ENCODE measurements around the gene PGAP1. TPM values are rescaled to one million over a fixed set of nuclear protein-coding genes. Genes with fewer than 3 reads are reported as not detected.

Gene PGAP1
- total RNA-seq, 1 donor from 2014 or later: 1.9 TPM

GRCh38 chr2:196900843-196901242 lies 25.7 kb downstream of the PGAP1 start:
- no peaks in the 10 kb centered on the region for H3K27me3 Mint-ChIP-seq
- DNase-seq (no peak), ATAC-seq (ENCODE audit: low read depth) (no peak)
- no peaks in the 10 kb centered on the region for H3K4me1 Mint-ChIP-seq
- intact Hi-C loops (cut with micrococcal nuclease): no loop called here
- no peaks in the 10 kb centered on the region for H3K36me3 Mint-ChIP-seq (ENCODE audit: low read depth)
- H3K27ac Mint-ChIP-seq: no peak overlapping the region
- no peaks in the 10 kb centered on the region for H3K9me3 Mint-ChIP-seq
- POLR2A ChIA-PET: no interaction called here
- CTCF ChIA-PET: no interaction called here
- H3K4me3 Mint-ChIP-seq: no peak overlapping the region
- TF ChIP-seq, protein P1, sequence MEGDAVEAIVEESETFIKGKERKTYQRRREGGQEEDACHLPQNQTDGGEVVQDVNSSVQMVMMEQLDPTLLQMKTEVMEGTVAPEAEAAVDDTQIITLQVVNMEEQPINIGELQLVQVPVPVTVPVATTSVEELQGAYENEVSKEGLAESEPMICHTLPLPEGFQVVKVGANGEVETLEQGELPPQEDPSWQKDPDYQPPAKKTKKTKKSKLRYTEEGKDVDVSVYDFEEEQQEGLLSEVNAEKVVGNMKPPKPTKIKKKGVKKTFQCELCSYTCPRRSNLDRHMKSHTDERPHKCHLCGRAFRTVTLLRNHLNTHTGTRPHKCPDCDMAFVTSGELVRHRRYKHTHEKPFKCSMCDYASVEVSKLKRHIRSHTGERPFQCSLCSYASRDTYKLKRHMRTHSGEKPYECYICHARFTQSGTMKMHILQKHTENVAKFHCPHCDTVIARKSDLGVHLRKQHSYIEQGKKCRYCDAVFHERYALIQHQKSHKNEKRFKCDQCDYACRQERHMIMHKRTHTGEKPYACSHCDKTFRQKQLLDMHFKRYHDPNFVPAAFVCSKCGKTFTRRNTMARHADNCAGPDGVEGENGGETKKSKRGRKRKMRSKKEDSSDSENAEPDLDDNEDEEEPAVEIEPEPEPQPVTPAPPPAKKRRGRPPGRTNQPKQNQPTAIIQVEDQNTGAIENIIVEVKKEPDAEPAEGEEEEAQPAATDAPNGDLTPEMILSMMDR (IDR thresholded peaks at IDR 0.05): no peak

DNA sequence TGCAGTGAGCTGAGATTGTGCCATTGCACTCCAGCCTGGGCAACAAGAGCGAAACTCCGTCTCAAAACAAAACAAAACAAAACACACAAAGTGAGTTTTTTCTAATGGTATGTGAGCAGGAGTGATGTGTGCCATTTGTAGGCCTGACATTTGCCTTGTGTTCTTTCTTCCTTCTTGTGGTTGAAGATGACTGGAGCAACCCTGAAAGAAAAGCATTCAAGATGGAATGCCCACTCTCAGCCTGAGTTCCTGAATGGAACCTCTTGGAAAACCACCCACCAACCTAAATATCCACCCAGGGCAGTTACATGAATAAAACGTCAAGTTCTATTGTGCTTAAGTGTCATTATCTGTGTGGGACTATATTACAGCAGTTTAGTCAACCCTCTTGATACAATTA lies 26.5 kb downstream of the PGAP1 start:
- CTCF ChIA-PET: no interaction called here
- Mint-ChIP-seq H3K27me3 (no peaks in the 10 kb centered on the region), H3K4me3 (no peak overlapping the region), H3K27ac (no peak overlapping the region), H3K36me3 (ENCODE audit: low read depth) (no peaks in the 10 kb centered on the region), H3K9me3 (no peaks in the 10 kb centered on the region), H3K4me1 (no peaks in the 10 kb centered on the region)
- intact Hi-C loops (cut with micrococcal nuclease): no loop called here
- TF ChIP-seq, protein P1 (IDR thresholded peaks at IDR 0.05): no peak
- DNase-seq (no peak), ATAC-seq (ENCODE audit: low read depth) (no peak)
- POLR2A ChIA-PET: no interaction called here

GRCh38 chr2:196891136-196891535 lies 35.4 kb downstream of the PGAP1 start:
- no peak for ATAC-seq (ENCODE audit: low read depth)
- H3K27me3 Mint-ChIP-seq: no peaks in the 10 kb centered on the region
- no peak overlapping the region for H3K27ac Mint-ChIP-seq
- no peaks in the 10 kb centered on the region for H3K9me3 Mint-ChIP-seq
- ChIA-PET POLR2A (no interaction called here), CTCF (no interaction called here)
- H3K4me1 Mint-ChIP-seq: no peaks in the 10 kb centered on the region
- H3K36me3 Mint-ChIP-seq (ENCODE audit: low read depth): peaks cover 1% of the 10 kb centered on the region
- intact Hi-C loops (cut with micrococcal nuclease): no loop called here
- DNase-seq: no peak
- TF ChIP-seq, protein P1 (IDR thresholded peaks at IDR 0.05): no peak
- no peak overlapping the region for H3K4me3 Mint-ChIP-seq

DNA sequence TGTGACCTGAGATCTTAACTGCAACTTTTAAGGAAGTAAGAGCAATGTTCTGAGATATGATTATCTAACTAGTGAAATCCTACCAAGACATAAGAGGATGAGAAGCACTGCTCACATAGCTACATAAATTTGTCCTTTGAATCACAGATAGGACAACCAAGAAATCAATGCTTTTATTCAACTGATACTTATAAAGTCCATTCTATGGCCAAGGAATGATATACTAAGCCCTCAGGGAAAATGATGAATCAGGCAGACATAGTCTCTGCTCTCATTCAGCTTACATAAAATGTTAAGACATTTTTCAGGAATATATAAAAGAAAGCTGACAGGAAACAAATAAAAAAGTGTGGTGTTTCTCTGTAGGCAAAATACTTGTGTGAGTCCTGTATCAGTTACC lies 39.1 kb downstream of the PGAP1 start:
- no peak for ATAC-seq (ENCODE audit: low read depth)
- no peak for DNase-seq
- Mint-ChIP-seq H3K27me3 (no peaks in the 10 kb centered on the region), H3K4me1 (no peaks in the 10 kb centered on the region), H3K36me3 (ENCODE audit: low read depth) (no peaks in the 10 kb centered on the region), H3K4me3 (no peak overlapping the region), H3K9me3 (peaks cover under 1% of the 10 kb centered on the region), H3K27ac (no peak overlapping the region)
- intact Hi-C loops (cut with micrococcal nuclease): no loop called here
- CTCF ChIA-PET: interaction anchor here (0.8 kb wide), 1 partner anchor 8 kb away, joined by 3 read pairs; no protein-coding TSS in a partner anchor
- TF ChIP-seq, protein P1 (IDR thresholded peaks at IDR 0.05): no peak
- POLR2A ChIA-PET: no interaction called here

DNA sequence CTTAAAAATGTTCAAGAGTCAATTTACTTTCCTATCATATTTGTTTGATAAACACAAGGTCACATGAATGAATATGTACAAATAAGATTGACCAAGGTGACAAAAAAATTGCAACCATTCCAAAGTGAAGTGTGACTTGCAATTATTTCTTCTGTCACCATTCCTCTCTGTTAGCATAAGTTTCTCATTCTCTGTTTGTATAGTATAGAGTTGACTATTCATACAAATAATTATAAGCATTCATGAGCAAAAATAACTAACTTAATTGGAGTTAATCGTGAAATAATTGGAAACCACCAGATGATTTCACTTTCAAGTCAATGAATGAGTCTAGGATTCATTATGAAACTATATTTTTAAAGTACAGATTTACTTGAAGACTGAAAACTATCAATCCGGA lies 42.1 kb downstream of the PGAP1 start:
- Mint-ChIP-seq H3K9me3 (peaks cover 16% of the 10 kb centered on the region), H3K27me3 (no peaks in the 10 kb centered on the region), H3K4me1 (no peaks in the 10 kb centered on the region), H3K36me3 (ENCODE audit: low read depth) (no peaks in the 10 kb centered on the region), H3K4me3 (no peak overlapping the region), H3K27ac (no peak overlapping the region)
- ChIA-PET CTCF (no interaction called here), POLR2A (no interaction called here)
- intact Hi-C loops (cut with micrococcal nuclease): no loop called here
- DNase-seq (no peak), ATAC-seq (ENCODE audit: low read depth) (no peak)
- TF ChIP-seq, protein P1 (IDR thresholded peaks at IDR 0.05): no peak

All from activated B cell treated with CpG ODN at 0.5 μM for 24 hours (primary cell).